Nephron progenitor cell (in vitro differentiated cells): ENCODE measurements around the gene GPR3.

ENCODE experiments used
- DNase-seq: peaks from one replicate; pipeline ENCODE4 v3.0.0; 2021
- H3K27ac Mint-ChIP-seq: 2 replicates; pipeline ENCODE4 v1.8.0; 2021; ENCODE audit warnings: mild to moderate bottlenecking, moderate library complexity, mixed read lengths
- H3K27me3 Mint-ChIP-seq: 2 replicates; pipeline ENCODE4 v1.8.0; 2021; ENCODE audit warnings: mild to moderate bottlenecking, low read depth, mixed read lengths; ENCODE audit not compliant: poor library complexity
- H3K36me3 Mint-ChIP-seq: 2 replicates; pipeline ENCODE4 v1.8.0; 2021; ENCODE audit warnings: low read depth, mixed read lengths
- H3K4me1 Mint-ChIP-seq: 2 replicates; pipeline ENCODE4 v1.8.0; 2021; ENCODE audit warnings: mixed read lengths
- H3K4me3 Mint-ChIP-seq: 2 replicates; pipeline ENCODE4 v1.8.0; 2021; ENCODE audit warnings: mild to moderate bottlenecking, moderate library complexity, mixed read lengths
- H3K9me3 Mint-ChIP-seq: 2 replicates; pipeline ENCODE4 v1.8.0; 2021; ENCODE audit warnings: mild to moderate bottlenecking, moderate library complexity, mixed read lengths
- TF ChIP-seq, protein P1 (sequence below): fragments of 200-600 bp; sonication (generic); IDR thresholded peaks from 2 replicates; pipeline ENCODE4 v1.5.0; 2021; ENCODE audit warnings: antibody characterized with exemption

The GPR3 gene

GRCh38 chr1:27436204-27437159 is 44.1 kb downstream of the GPR3 start:
- peaks cover 6% of the 10 kb centered on the region for H3K27me3 Mint-ChIP-seq
- no peak for DNase-seq
- TF ChIP-seq, protein P1, sequence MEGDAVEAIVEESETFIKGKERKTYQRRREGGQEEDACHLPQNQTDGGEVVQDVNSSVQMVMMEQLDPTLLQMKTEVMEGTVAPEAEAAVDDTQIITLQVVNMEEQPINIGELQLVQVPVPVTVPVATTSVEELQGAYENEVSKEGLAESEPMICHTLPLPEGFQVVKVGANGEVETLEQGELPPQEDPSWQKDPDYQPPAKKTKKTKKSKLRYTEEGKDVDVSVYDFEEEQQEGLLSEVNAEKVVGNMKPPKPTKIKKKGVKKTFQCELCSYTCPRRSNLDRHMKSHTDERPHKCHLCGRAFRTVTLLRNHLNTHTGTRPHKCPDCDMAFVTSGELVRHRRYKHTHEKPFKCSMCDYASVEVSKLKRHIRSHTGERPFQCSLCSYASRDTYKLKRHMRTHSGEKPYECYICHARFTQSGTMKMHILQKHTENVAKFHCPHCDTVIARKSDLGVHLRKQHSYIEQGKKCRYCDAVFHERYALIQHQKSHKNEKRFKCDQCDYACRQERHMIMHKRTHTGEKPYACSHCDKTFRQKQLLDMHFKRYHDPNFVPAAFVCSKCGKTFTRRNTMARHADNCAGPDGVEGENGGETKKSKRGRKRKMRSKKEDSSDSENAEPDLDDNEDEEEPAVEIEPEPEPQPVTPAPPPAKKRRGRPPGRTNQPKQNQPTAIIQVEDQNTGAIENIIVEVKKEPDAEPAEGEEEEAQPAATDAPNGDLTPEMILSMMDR: no peak
- peaks cover 44% of the 10 kb centered on the region for H3K4me1 Mint-ChIP-seq
- H3K36me3 Mint-ChIP-seq: peaks cover 13% of the 10 kb centered on the region
- no peak overlapping the region for H3K4me3 Mint-ChIP-seq
- H3K27ac Mint-ChIP-seq: peak overlapping the region; percentile 78
- H3K9me3 Mint-ChIP-seq: no peaks in the 10 kb centered on the region

DNA sequence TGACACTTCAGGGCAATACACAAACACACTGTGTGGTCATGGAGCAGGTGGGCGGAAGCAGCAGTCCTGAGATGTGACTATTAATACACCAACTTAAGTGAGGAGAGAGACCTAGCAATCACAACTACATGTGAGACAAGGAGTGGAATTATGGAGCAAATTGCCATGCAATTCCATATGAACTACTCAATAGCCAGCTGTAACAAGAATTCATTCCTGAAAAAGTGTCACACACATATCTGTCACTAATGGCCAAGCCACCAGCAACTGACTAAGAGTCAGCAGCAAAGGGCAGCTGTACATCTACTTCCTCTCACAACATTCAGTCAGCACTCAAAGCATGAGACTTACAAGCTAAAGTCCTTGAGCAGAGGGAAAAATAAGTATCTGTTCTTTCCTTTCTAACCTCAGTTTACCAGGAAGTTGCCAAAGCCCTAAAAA is 46.2 kb downstream of the GPR3 start:
- DNase-seq: no peak
- TF ChIP-seq, protein P1: no peak
- Mint-ChIP-seq H3K36me3 (peaks cover 13% of the 10 kb centered on the region), H3K27ac (no peak overlapping the region), H3K9me3 (no peaks in the 10 kb centered on the region), H3K4me1 (peaks cover 39% of the 10 kb centered on the region), H3K4me3 (no peak overlapping the region), H3K27me3 (peaks cover 6% of the 10 kb centered on the region)

DNA sequence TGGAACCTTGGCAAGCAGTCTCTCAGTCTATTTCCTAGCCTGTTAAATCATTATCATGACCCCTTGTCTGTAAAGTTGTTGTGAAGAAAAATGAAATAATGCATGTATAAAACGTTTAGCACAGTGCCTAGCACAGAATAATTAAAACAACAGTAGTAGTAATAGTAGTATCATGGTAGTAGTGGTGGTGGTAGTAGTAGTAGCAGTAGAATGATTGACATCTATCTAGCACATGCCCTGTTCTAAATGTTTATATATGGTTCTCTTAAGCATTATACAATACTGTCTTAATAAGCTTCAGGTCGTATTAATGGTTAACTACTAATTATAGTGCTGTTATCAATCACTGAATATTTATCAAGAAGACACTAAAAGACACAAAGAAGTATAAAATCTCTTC is 46.7 kb downstream of the GPR3 start:
- Mint-ChIP-seq H3K4me3 (no peak overlapping the region), H3K27me3 (peaks cover 6% of the 10 kb centered on the region), H3K9me3 (no peaks in the 10 kb centered on the region), H3K27ac (peak overlapping the region; percentile 13), H3K4me1 (peaks cover 37% of the 10 kb centered on the region), H3K36me3 (peaks cover 13% of the 10 kb centered on the region)
- TF ChIP-seq, protein P1: no peak
- no peak for DNase-seq

DNA sequence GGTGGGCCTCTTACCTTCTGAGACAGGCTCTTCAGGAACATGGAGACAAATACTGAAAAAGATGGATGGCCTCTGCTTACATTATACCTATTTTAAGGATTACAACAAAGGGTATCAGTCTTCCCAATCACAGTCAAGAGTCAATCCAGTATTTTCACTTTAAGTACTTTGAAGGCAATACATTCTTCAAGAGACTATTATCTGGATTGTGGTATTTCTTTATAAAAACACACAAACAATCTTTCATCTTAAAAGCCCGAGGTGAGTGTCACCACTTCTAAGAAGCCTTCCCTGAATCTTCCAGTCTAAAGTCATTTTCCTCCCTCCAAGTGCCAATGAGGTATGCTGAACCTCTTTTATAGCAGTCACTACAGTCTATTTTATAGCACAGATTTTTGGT is 52.2 kb downstream of the GPR3 start:
- H3K4me3 Mint-ChIP-seq: no peak overlapping the region
- TF ChIP-seq, protein P1: no peak
- no peak overlapping the region for H3K27ac Mint-ChIP-seq
- DNase-seq: no peak
- H3K27me3 Mint-ChIP-seq: peaks cover 6% of the 10 kb centered on the region
- H3K36me3 Mint-ChIP-seq: peaks cover 19% of the 10 kb centered on the region
- peaks cover 48% of the 10 kb centered on the region for H3K4me1 Mint-ChIP-seq
- no peaks in the 10 kb centered on the region for H3K9me3 Mint-ChIP-seq
